GM23248 (cell line): ENCODE measurements around the gene FEZ2.

Source experiments
- EZH2 ChIP-seq: fragments of 200-600 bp; sonication (generic); IDR thresholded peaks from 2 replicates; pipeline ENCODE4 v1.6.1; 2018; ENCODE audit warnings: antibody characterized with exemption, mild to moderate bottlenecking; ENCODE audit not compliant: insufficient read depth, poor library complexity, severe bottlenecking
- EZH2phosphoT487 ChIP-seq: fragments of 200-600 bp; sonication (generic); IDR thresholded peaks from 2 replicates; pipeline ENCODE4 v1.6.1; 2018; ENCODE audit warnings: antibody characterized with exemption, moderate library complexity, mild to moderate bottlenecking, low read depth; ENCODE audit not compliant: insufficient read depth

- no peak for TF ChIP-seq EZH2
- TF ChIP-seq EZH2phosphoT487 = no peak
These were observed 10.0 kb upstream of the FEZ2 start for GRCh38 chr2:36607947-36608346.
